ENCODE data around the gene UTP14C.
"Not testable (repeated sequence)": the region's sequence is repeated elsewhere in the genome, so short reads cannot be mapped to it uniquely, and the experiment has no call there.

UTP14C gene

GRCh38 chr13:52012512-52012836 lies 12.0 kb upstream of the UTP14C start:
- Histone ChIP-seq H3K4me1 (ENCODE audit: control insufficient read depth in 1 of 2, insufficient read depth in 2 of 2, low read length in 2 of 2) (peaks cover 11 to 20% of the 10 kb centered on the region in 2 donors), H3K9ac (ENCODE audit: low read depth in 1 of 2, low read length in 2 of 2) (peak overlapping the region; percentile 79 to 97), H3K27ac (ENCODE audit: low read depth, low read length) (no peak overlapping the region), H3K4me3 (ENCODE audit: low read depth in 1 of 2, low read length in 2 of 2) (peak overlapping the region; percentile 98 to 100), H3K9me3 (ENCODE audit: control insufficient read depth in 1 of 2, low read length in 2 of 2) (no peaks in the 10 kb centered on the region), H3K36me3 (ENCODE audit: control insufficient read depth in 1 of 2, insufficient read depth in 2 of 2, low read length in 2 of 2) (peaks cover 0 to 1% of the 10 kb centered on the region in 2 donors), H3K27me3 (ENCODE audit: control insufficient read depth in 1 of 2, insufficient read depth in 2 of 2, low read length in 2 of 2) (peaks cover 0 to 8% of the 10 kb centered on the region in 2 donors)

DNA sequence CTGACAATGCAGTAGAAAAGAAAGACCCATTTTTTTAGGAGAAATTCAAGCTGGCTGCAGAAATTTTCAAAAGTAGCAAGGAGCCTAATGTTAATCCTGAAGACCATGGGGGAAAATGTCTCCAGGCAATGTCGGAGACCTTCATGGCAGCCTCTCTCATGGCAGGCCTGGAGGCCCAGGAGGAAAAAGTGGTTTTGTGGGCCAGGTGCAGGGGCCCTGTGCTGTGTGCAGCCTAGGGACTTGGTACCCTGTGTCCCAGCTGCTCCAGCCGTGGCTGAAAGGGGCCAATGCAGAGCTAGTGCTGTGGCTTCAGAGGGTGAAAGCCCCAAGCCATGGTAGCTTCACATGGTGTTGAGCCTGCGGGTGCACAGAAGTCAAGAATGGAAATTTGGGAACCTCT lies 8.2 kb upstream of the UTP14C start:
- Histone ChIP-seq H3K27me3 (ENCODE audit: control insufficient read depth in 1 of 2, insufficient read depth in 2 of 2, low read length in 2 of 2) (no peaks in the 10 kb centered on the region), H3K4me3 (ENCODE audit: low read depth in 1 of 2, low read length in 2 of 2) (no peak overlapping the region), H3K27ac (ENCODE audit: low read depth, low read length) (no peak overlapping the region), H3K9ac (ENCODE audit: low read depth in 1 of 2, low read length in 2 of 2) (no peak overlapping the region), H3K36me3 (ENCODE audit: control insufficient read depth in 1 of 2, insufficient read depth in 2 of 2, low read length in 2 of 2) (peaks cover 7 to 27% of the 10 kb centered on the region in 2 donors), H3K9me3 (ENCODE audit: control insufficient read depth in 1 of 2, low read length in 2 of 2) (no peaks in the 10 kb centered on the region), H3K4me1 (ENCODE audit: control insufficient read depth in 1 of 2, insufficient read depth in 2 of 2, low read length in 2 of 2) (peaks cover 8 to 12% of the 10 kb centered on the region in 2 donors)

DNA sequence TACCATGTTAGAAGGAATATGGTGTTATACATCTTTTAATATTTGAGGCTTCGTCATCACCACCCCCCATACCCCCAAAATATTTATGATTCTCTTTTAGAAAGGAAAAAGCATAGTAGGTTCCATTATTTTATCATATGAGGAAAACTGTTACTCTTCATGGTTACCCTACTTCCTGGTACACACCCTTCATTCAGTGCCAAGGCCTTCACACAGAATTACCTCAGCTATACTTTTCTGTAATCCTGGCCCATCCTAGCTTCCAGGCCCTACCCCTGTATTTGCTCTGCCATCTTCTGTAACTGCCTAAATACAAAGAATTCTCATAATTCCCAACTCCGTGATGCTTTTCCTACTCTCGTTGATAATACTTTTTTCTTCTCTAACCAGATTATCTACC lies 4.3 kb upstream of the UTP14C start:
- Histone ChIP-seq H3K36me3 (ENCODE audit: control insufficient read depth in 1 of 2, insufficient read depth in 2 of 2, low read length in 2 of 2) (peaks cover 20 to 43% of the 10 kb centered on the region in 2 donors), H3K9ac (ENCODE audit: low read depth in 1 of 2, low read length in 2 of 2) (no peak overlapping the region), H3K27me3 (ENCODE audit: control insufficient read depth in 1 of 2, insufficient read depth in 2 of 2, low read length in 2 of 2) (no peaks in the 10 kb centered on the region), H3K27ac (ENCODE audit: low read depth, low read length) (no peak overlapping the region), H3K4me1 (ENCODE audit: control insufficient read depth in 1 of 2, insufficient read depth in 2 of 2, low read length in 2 of 2) (no peaks in the 10 kb centered on the region), H3K9me3 (ENCODE audit: control insufficient read depth in 1 of 2, low read length in 2 of 2) (no peaks in the 10 kb centered on the region), H3K4me3 (ENCODE audit: low read depth in 1 of 2, low read length in 2 of 2) (no peak overlapping the region)

GRCh38 chr13:52022356-52022755 lies 2.1 kb upstream of the UTP14C start:
- H3K9ac ChIP-seq (ENCODE audit: low read depth in 1 of 2, low read length in 2 of 2): no peak overlapping the region
- H3K27ac ChIP-seq (ENCODE audit: low read depth, low read length): no peak overlapping the region
- no peaks in the 10 kb centered on the region for H3K9me3 ChIP-seq (ENCODE audit: control insufficient read depth in 1 of 2, low read length in 2 of 2)
- H3K27me3 ChIP-seq (ENCODE audit: control insufficient read depth in 1 of 2, insufficient read depth in 2 of 2, low read length in 2 of 2): no peaks in the 10 kb centered on the region
- no peak overlapping the region for H3K4me3 ChIP-seq (ENCODE audit: low read depth in 1 of 2, low read length in 2 of 2)
- no peaks in the 10 kb centered on the region for H3K4me1 ChIP-seq (ENCODE audit: control insufficient read depth in 1 of 2, insufficient read depth in 2 of 2, low read length in 2 of 2)
- H3K36me3 ChIP-seq (ENCODE audit: control insufficient read depth in 1 of 2, insufficient read depth in 2 of 2, low read length in 2 of 2): peaks cover 32 to 59% of the 10 kb centered on the region in 2 donors

- Histone ChIP-seq H3K27ac (ENCODE audit: low read depth, low read length) (no peak overlapping the region), H3K4me1 (ENCODE audit: control insufficient read depth in 1 of 2, insufficient read depth in 2 of 2, low read length in 2 of 2) (no peaks in the 10 kb centered on the region), H3K4me3 (ENCODE audit: low read depth in 1 of 2, low read length in 2 of 2) (no peak overlapping the region), H3K9me3 (ENCODE audit: control insufficient read depth in 1 of 2, low read length in 2 of 2) (no peaks in the 10 kb centered on the region), H3K36me3 (ENCODE audit: control insufficient read depth in 1 of 2, insufficient read depth in 2 of 2, low read length in 2 of 2) (peaks cover 31 to 48% of the 10 kb centered on the region in 2 donors), H3K27me3 (ENCODE audit: control insufficient read depth in 1 of 2, insufficient read depth in 2 of 2, low read length in 2 of 2) (no peaks in the 10 kb centered on the region), H3K9ac (ENCODE audit: low read depth in 1 of 2, low read length in 2 of 2) (no peak overlapping the region)
Measured at GRCh38 chr13:52025475-52026245, 1.2 kb downstream of the UTP14C start.

DNA sequence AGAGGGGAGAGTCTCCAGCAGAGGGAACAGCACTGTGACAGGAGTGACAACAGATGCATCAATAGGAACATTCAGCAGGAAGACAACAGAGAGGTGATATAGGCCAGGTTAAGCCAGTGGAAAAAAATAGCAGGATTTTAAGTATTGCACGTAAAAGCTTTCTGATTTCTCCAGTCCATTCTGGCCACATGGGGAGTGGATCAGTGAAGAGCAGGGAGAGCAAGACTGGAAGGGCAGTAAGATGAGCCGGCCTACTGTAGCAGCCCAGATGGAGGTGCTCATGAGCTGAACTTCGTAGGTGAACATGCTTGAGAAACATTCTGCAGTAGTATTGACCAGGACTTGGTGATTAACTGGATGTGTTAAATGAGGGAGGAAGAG lies 1.7 kb downstream of the UTP14C start:
- Histone ChIP-seq H3K36me3 (ENCODE audit: control insufficient read depth in 1 of 2, insufficient read depth in 2 of 2, low read length in 2 of 2) (peaks cover 31 to 44% of the 10 kb centered on the region in 2 donors), H3K27ac (ENCODE audit: low read depth, low read length) (no peak overlapping the region), H3K4me1 (ENCODE audit: control insufficient read depth in 1 of 2, insufficient read depth in 2 of 2, low read length in 2 of 2) (no peaks in the 10 kb centered on the region), H3K9me3 (ENCODE audit: control insufficient read depth in 1 of 2, low read length in 2 of 2) (no peaks in the 10 kb centered on the region), H3K27me3 (ENCODE audit: control insufficient read depth in 1 of 2, insufficient read depth in 2 of 2, low read length in 2 of 2) (no peaks in the 10 kb centered on the region), H3K4me3 (ENCODE audit: low read depth in 1 of 2, low read length in 2 of 2) (no peak overlapping the region), H3K9ac (ENCODE audit: low read depth in 1 of 2, low read length in 2 of 2) (no peak overlapping the region)

- Histone ChIP-seq H3K9me3 (ENCODE audit: control insufficient read depth in 1 of 2, low read length in 2 of 2) (no peaks in the 10 kb centered on the region), H3K4me3 (ENCODE audit: low read depth in 1 of 2, low read length in 2 of 2) (no peak overlapping the region), H3K9ac (ENCODE audit: low read depth in 1 of 2, low read length in 2 of 2) (no peak overlapping the region), H3K27ac (ENCODE audit: low read depth, low read length) (no peak overlapping the region), H3K4me1 (ENCODE audit: control insufficient read depth in 1 of 2, insufficient read depth in 2 of 2, low read length in 2 of 2) (no peaks in the 10 kb centered on the region), H3K27me3 (ENCODE audit: control insufficient read depth in 1 of 2, insufficient read depth in 2 of 2, low read length in 2 of 2) (no peaks in the 10 kb centered on the region), H3K36me3 (ENCODE audit: control insufficient read depth in 1 of 2, insufficient read depth in 2 of 2, low read length in 2 of 2) (peaks cover 27 to 40% of the 10 kb centered on the region in 2 donors)
Measured at GRCh38 chr13:52027832-52028231, 3.3 kb downstream of the UTP14C start.

GRCh38 chr13:52029569-52029968 lies 5.1 kb downstream of the UTP14C start:
- no peaks in the 10 kb centered on the region for H3K4me1 ChIP-seq (ENCODE audit: control insufficient read depth in 1 of 2, insufficient read depth in 2 of 2, low read length in 2 of 2)
- H3K9ac ChIP-seq (ENCODE audit: low read depth in 1 of 2, low read length in 2 of 2): no peak overlapping the region
- no peak overlapping the region for H3K27ac ChIP-seq (ENCODE audit: low read depth, low read length)
- no peak overlapping the region for H3K4me3 ChIP-seq (ENCODE audit: low read depth in 1 of 2, low read length in 2 of 2)
- peaks cover 20 to 32% of the 10 kb centered on the region in 2 donors for H3K36me3 ChIP-seq (ENCODE audit: control insufficient read depth in 1 of 2, insufficient read depth in 2 of 2, low read length in 2 of 2)
- no peaks in the 10 kb centered on the region for H3K27me3 ChIP-seq (ENCODE audit: control insufficient read depth in 1 of 2, insufficient read depth in 2 of 2, low read length in 2 of 2)
- H3K9me3 ChIP-seq (ENCODE audit: control insufficient read depth in 1 of 2, low read length in 2 of 2): no peaks in the 10 kb centered on the region

GRCh38 chr13:52030401-52030800 lies 5.9 kb downstream of the UTP14C start:
- H3K4me3 ChIP-seq (ENCODE audit: low read depth in 1 of 2, low read length in 2 of 2); H3K27ac ChIP-seq (ENCODE audit: low read depth, low read length); H3K9ac ChIP-seq (ENCODE audit: low read depth in 1 of 2, low read length in 2 of 2); H3K27me3 ChIP-seq (ENCODE audit: control insufficient read depth in 1 of 2, insufficient read depth in 2 of 2, low read length in 2 of 2); H3K4me1 ChIP-seq (ENCODE audit: control insufficient read depth in 1 of 2, insufficient read depth in 2 of 2, low read length in 2 of 2); H3K9me3 ChIP-seq (ENCODE audit: control insufficient read depth in 1 of 2, low read length in 2 of 2): not testable (repeated sequence)
- peaks cover 18 to 25% of the 10 kb centered on the region in 2 donors for H3K36me3 ChIP-seq (ENCODE audit: control insufficient read depth in 1 of 2, insufficient read depth in 2 of 2, low read length in 2 of 2)

DNA sequence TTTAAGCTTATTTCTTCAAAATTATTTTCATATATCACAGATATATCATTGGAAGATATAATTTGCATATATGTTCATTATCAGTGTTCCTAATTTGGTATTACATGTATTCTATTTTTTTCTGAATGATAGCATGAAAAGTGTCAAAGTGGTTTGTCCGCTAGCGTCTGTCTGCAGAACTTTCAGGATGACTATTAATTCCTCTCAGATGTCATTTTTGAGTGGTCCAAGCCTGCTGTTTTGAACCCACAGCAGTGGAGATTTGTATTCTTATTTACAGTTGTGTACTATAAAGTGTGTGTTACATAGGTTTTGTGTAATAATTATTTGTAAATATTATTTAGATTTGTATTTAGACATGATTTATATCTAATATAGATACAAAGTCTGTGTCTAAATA lies 8.5 kb downstream of the UTP14C start:
- no peaks in the 10 kb centered on the region for H3K4me1 ChIP-seq (ENCODE audit: control insufficient read depth in 1 of 2, insufficient read depth in 2 of 2, low read length in 2 of 2)
- no peaks in the 10 kb centered on the region for H3K9me3 ChIP-seq (ENCODE audit: control insufficient read depth in 1 of 2, low read length in 2 of 2)
- H3K9ac ChIP-seq (ENCODE audit: low read depth in 1 of 2, low read length in 2 of 2): no peak overlapping the region
- no peak overlapping the region for H3K27ac ChIP-seq (ENCODE audit: low read depth, low read length)
- H3K36me3 ChIP-seq (ENCODE audit: control insufficient read depth in 1 of 2, insufficient read depth in 2 of 2, low read length in 2 of 2): peaks cover 5 to 8% of the 10 kb centered on the region in 2 donors
- no peak overlapping the region for H3K4me3 ChIP-seq (ENCODE audit: low read depth in 1 of 2, low read length in 2 of 2)
- no peaks in the 10 kb centered on the region for H3K27me3 ChIP-seq (ENCODE audit: control insufficient read depth in 1 of 2, insufficient read depth in 2 of 2, low read length in 2 of 2)

Data from duodenal mucosa (tissue), 2 donors.